HL-60 (cell line): ENCODE data around the gene SLC24A3.

Experiments used
- CTCF ChIP-seq: IDR thresholded peaks from one replicate; pipeline ENCODE4 v1.5.1; 2011; ENCODE audit warnings: low read length, control low read depth, inconsistent platforms; ENCODE audit not compliant: insufficient read depth
- POLR2AphosphoS5 ChIP-seq: IDR thresholded peaks from 2 replicates; pipeline ENCODE4 v1.6.1; 2012; ENCODE audit warnings: low read depth
- REST ChIP-seq: IDR thresholded peaks from 2 replicates; pipeline ENCODE4 v1.6.1; 2012; ENCODE audit warnings: low read depth; ENCODE audit not compliant: insufficient replicate concordance

GRCh38 chr20:19301142-19301541, 88.7 kb downstream of the SLC24A3 start:
- TF ChIP-seq CTCF (no peak), REST (no peak), POLR2AphosphoS5 (no peak)
